Iris pigment epithelial cell (primary cell): Measurements from ENCODE around the gene SYDE1.

Source experiments
- DNase-seq: peaks from one replicate; pipeline ENCODE4 v3.0.0-alpha.2; 2011; ENCODE audit warnings: low read depth

SYDE1 gene

DNA sequence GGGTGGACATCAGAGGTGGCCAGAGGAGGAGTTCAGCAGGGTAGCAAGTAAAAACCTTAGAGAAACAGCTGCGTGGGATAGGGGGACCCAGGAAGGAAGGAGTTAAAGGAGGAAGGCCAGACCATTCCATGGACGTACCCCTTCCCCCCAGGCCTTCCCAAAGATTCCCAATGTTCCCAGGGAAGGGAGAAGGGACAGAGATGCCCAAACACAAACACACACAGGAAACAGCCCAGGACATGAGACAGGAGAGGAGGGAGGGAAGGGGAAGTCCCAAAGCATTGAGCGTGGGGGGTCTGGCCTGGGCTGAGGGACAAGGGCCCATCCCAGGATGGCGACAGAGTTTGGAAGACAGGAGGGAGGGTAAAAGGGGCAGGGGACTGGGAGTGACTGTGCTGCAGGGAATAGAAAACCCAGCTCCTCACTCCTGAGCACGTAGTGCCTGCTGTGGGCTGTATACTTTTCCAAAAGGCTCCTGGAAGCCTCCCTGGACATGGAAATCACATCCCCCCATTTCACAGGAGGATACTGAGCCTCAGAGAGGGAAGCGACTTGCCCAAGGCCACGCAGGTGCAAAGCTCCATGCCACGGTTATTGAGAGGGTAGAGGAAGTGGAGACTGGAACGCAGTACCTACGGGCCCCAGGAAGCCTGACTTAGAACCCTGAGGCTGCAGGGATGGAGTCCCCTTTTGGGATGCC, 1.1 kb downstream of the SYDE1 start:
- no peak for DNase-seq

DNA sequence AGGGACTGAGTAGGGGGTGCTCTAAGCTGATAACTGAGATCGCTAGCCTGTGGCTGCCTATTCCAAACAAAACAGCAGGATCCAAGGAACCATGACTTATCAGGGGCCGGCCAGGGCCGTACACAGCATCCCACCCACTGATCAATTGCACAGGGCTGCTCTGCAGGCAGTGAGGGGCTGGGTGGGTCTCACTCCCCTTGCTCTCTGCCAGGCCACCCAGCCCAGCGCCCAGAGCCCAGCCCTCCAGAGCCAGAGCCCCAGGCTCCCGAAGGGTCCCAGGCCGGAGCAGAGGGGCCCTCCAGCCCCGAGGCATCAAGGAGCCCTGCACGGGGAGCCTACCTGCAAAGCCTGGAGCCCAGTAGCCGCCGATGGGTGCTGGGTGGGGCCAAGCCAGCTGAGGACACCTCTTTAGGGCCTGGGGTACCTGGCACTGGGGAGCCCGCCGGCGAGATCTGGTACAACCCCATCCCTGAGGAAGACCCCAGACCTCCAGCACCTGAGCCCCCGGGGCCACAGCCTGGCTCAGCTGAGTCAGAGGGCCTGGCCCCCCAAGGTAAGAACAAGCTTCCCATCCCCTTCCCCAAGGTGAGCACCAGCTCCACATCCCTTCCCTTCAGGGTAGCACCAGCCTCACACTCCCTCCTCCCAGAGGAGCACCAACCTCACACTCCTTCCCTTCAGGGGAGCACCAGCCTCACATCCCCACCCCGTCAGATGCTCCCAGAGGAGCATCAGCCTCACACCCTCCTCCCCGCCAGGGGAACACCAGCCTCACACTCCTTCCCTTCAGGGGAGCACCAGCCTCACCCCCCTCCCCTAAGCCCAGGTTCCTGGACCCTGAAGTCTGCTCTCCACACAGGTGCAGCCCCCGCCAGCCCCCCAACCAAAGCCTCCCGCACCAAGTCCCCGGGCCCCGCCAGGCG, 1.9 kb downstream of the SYDE1 start:
- DNase-seq, result no peak

DNA sequence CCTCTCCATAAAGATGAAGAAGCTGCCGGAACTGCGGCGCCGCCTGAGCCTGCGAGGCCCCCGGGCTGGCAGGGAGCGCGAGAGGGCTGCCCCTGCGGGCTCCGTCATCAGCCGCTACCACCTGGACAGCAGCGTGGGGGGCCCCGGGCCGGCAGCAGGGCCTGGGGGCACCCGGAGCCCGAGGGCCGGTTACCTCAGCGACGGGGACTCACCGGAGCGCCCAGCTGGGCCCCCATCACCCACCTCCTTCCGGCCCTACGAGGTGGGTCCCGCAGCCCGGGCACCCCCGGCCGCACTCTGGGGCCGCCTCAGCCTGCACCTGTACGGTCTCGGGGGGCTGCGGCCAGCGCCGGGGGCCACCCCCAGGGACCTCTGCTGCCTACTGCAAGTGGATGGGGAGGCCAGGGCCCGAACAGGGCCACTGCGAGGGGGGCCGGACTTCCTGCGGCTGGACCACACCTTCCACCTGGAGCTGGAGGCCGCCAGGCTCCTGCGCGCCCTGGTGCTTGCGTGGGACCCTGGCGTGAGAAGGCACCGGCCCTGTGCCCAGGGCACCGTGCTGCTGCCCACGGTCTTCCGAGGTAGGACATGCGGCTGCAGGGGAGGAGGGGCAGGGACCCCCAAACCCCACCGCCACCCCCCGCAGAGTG, 2.7 kb downstream of the SYDE1 start:
- no peak for DNase-seq

DNA sequence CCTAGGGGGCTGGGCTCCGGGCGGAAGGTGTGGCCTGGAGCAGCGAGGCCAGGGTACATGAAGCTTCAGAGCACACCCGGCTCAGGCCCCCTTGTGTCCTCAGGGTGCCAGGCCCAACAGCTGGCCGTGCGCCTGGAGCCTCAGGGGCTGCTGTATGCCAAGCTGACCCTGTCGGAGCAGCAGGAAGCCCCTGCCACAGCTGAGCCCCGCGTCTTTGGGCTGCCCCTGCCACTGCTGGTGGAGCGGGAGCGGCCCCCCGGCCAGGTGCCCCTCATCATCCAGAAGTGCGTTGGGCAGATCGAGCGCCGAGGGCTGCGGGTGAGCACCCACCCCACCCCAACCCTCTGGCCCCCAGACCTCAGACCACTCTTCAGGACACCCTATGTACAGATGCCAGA, 3.2 kb downstream of the SYDE1 start:
- DNase-seq, result no peak

DNA sequence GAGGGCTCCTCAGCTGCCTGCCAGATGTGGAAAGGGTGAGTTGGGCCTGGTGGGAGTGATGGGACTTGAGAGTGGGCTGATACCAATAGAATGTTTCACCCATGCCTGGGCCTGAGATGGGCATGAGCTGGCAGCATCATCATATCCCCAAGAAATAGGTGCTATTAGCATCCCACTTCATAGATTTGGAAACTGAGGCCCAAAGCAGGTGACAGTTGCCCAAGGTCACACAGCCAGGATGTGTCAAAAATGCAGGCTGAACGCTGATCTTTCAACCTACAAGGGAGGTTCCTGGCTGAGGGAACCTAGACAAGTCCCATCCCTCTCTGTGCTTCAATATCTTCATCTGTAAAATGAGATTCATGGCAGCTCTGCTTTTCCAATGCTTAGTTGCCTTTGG, 4.6 kb downstream of the SYDE1 start:
- DNase-seq, result no peak

DNA sequence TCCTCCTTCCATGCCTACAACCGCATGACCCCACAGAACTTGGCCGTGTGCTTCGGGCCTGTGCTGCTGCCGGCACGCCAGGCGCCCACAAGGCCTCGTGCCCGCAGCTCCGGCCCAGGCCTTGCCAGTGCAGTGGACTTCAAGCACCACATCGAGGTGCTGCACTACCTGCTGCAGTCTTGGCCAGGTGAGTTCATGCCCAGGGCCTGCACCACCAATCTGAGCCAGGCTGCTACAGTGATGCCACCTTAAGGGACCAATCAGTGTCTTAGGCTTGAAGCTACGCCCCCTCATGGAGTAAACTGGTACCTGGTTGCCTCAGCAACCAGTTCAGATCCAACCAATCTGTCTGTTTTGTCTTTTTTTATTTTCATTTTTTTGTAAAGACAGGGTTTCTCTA, 5.2 kb downstream of the SYDE1 start:
- DNase-seq, result no peak

DNA sequence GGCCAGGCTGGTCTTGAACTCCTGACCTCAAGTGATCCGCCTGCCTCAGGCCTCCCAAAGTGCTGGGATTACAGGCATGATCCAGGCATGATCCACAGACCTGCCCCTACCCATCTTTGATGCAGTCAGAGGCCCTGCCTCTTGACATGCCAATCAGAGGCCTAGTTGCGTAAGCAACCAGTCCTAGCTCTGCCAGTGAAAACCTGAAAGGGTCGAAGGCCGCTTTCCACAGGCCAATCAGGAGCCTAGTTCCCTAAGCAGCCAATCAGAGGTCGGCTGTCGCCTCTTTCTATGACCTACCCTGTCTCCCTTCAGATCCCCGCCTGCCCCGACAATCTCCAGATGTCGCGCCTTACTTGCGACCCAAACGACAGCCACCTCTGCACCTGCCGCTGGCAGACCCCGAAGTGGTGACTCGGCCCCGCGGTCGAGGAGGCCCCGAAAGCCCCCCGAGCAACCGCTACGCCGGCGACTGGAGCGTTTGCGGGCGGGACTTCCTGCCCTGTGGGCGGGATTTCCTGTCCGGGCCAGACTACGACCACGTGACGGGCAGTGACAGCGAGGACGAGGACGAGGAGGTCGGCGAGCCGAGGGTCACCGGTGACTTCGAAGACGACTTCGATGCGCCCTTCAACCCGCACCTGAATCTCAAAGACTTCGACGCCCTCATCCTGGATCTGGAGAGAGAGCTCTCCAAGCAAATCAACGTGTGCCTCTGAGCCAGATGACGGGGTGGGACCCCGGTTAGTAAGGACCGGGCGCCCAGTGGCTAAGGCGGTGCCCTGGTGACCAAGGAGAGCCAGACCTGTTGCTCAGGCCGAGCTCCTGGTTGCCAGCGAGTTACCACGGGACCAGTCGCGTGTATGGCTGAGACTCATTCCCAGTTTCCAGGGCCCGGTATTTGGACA, 6.3 kb downstream of the SYDE1 start:
- DNase-seq, result no peak

DNA sequence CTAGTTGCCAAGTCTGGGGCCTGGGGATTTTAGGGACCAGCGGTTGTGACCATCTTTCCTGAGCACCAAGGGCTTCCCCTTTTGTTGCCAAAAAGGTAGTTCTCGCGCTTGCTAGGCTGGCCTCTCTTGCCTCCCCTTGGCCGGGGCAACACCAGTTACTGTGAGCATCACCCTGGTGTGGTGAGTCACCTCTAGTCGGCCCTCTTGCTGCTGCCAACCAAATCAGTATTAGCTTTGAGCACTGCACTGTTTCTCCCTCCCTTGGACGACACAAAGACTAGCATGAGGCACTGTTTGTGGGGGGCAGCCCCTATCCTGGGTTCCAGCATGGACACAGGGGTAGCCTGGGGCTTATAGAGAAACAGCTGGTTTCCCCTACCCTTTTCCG, 6.9 kb downstream of the SYDE1 start:
- peak; percentile 67 for DNase-seq

DNA sequence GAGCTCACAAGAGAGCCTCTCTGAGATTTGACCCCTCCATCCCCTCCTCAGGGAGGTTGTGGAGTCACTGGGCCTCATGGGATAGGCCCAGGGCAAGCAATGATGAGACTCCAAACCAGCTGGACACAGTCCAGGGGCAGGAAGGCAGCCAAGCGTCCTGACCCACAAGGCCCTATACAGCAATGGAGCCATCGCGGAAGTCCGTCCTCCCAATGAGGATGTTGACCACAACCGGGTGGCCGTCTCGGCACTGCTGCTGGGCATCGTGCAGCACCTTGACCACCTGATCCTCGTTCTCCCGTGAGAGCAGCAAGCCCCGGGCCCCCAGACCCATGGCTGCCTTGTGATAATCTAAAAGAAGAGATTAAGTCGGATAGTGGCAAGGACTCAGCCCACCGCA, 7.9 kb downstream of the SYDE1 start:
- DNase-seq, result peak; percentile 76

DNA sequence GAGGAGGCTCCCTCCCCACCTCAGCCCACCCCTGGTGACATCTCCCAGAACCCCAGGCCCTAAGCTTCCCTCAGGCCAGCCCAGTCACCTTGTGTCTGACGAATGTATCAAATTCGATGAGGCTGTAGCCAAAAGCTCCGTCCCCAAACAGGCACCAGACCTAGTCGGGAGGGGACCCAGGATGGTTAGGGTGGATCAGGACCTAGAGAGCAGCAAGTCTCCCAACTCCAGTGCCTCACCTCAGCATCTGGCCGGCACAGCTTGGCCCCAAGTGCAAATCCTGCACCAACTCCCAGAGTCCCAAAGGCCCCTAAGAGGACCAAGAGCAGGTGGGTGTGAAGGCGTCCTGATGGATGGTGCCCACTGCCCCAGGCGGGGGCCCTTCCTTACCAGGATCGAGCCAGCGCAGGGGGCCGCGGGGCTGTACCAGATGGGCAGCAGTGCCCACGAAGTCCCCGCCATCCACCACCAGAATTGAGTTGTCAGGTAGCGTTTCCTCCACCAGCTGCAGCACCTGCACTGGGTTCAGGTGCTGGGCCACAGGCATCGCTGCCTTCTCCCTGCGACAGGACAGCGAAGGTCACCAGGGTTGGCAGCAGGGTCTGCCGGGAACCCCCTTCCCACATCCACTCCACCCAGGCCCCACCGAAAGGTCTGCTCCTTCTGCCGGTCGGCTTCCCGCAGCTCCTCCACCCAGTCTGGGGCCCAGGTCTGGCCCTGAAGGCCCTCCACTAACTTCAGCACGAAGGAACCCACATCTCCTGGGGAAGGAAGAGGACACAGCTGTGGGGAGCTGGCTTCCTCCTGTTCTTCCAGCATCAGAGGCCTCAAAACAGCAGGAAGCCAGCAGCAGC, 8.8 kb downstream of the SYDE1 start:
- DNase-seq, result no peak

DNA sequence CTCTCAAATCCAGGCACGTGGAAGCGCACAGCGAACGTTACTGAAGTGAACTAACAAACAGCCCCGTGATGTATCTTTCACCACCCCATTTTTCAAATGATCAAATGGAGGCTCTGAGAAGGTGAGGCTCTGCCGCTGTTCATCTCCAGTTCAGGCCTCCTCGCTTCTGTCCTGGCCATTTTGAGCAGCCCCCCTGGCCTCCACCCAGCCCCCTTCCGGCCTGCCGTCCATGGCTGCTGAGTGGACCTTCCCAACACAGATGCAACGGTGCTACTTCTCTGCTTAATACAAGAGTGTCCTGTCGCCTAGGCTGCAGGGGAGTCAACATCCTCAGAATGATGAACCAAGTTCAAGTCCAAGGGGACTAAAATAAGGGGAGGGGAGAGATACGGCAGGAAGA, 9.7 kb downstream of the SYDE1 start:
- no peak for DNase-seq

DNA sequence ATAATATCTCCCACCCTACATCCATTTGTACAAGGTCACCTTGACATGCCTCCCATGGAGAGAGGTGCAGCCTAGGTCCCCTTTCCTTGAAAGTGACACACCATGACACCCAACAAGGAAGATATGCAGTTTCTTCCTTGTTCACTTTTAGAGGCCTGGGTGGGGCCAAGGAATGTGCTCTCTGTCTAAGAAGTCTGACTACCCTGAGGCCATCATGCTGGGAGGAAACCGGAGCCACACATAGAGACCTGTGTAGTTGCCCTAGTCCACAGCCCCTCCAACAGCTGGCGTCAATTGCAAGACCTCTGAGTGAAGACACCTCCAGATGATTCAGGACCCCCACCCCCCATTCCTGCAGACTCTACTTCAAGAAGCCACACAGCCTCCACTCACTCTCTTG, 11.0 kb downstream of the SYDE1 start:
- DNase-seq, result no peak

DNA sequence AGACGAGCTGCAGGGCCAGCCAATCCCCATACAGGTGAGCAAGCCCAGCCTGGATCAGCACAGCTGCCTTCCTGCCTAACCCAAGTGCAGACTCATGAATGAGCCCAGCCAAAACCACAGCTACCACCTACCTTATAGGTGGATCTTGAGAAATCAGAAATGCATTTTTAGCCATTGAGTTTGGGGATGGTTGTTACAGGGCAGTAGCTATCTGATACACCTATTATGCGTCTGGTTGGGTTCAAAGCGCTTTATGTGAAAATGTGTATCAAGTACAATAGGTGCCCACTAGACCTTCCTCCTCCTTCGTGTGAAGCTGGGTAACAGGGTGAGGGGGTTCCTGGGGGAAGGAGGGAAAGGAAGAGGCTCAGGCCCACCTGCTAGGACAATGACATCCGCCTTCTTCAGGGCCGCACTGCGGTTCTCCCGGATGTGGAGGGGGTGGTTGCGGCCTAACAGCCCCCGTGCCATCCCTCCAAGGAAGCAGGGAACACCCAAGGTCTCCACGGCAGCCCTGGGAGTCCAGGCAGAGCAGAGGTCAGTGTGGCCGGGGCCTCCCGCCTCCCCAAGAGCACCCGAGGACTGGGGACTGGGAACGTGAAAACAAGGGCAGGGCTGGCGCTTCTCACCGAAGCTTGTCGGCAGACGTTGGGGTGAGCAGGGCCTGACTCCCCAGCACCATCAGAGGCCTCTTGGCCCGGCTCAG, 11.7 kb downstream of the SYDE1 start:
- no peak for DNase-seq

DNA sequence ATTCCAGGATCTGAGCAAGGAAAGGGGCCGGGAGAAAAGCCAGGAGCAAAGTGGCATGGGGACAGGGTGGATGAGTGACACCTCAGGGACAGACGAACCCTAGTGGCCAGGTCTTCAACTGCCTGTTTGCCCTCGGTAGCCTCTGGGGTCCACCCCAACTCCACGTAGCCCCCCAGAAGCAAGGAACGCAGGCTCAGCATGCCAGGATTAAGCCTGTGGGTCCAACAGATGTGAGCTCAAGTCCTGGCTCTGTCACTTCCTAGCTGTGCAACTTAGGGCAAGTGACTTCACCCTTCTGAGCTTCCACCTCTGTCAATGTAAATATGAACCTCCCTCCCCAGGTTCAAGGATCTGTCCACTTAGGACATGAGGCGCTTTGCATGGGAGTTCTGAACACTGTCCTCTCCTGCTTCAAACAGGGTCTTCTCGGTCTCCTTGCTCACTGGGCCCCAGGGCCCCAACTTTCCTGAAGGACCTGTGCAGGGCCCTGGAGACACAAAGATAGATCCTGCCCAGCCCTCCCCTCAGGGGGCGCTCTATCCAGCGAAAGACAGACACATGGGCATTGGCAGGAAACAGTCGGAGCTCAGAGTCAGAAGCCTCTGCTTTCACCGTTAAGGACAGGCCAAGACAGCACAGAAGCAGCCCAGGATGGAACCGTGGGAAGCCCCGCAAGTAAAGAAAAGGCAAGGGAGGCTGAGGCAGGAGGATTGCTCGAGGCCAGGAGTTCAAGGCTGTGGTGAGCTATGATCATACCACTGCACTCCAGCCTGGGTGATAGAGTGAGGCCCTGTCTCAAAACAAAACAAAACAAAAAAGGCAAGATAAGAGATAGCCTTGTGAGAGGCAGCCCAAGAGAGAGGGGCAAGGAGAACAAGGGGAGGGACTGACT, 13.2 kb downstream of the SYDE1 start:
- DNase-seq, result no peak

DNA sequence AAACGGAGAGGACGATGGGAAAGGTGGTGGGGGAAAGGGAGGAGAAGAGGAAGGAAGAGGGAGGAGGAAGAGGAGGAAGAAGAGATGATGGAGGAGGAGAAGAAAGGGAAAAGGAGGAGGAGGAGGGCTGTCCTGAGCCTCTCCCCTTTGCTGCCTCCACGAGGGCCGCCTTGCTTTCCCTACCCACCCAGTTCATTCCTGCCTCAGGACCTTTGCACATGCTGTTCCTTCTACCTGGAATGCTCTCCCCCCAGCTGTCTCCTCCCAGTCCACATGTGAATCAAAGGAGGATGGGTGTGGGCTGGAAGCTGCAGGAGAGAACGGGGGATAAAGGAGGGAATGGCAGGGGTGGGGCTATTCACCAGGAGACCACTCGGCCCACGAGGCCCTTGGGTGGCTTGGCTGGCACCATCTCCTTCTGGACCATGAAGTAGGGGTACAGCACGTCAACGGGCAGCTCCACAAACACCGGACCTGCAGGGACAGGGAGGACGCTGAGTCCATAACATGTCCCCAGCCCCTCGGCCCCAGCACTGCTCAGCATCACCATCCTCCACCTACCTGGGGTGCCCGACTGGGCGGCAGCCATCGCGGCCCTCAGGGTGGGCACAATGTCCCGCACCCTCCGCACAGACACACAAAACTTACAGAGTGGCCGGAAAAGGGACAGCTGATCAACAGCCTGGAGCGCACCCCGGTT, 15.3 kb downstream of the SYDE1 start:
- no peak for DNase-seq

DNA sequence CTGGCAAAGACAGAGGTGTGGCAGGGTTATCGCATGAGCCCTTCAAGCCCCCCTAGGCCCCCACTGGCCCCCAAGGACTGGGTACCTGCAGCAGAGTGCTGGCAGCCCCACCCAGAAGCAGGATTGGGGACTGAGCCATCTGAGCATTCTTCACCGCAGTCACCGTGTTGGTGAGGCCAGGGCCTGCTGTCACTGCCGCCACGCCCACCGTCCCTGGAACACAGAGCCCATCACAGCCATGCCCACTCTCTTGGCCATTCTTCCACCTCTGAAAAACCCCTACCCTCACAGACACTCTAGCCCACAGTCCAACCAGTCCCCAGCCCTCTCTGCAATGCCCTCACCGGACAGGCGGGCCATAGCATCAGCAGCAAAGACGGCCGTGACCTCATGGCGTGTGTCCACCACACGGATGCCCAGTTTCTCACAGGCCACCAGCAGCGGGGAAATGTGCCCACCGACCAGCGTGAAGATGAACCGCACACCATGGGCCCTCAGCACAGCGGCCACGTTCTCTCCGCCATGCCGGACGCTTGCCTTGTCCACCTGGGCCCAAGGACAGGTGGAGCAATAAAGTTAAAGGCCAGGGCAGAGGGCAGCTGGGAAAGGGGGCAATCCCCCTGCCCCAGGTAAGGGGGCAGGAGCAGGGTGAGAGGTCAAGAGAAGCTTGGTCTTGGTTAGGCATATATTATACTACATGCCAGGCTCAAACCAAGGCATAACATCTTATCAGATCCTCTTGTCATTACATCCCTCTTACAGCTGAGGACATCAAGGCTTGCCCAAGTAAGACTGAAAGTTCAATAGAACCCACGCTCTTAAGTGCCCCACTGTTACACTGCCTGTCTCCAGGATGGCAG, 16.1 kb downstream of the SYDE1 start:
- no peak for DNase-seq

DNA sequence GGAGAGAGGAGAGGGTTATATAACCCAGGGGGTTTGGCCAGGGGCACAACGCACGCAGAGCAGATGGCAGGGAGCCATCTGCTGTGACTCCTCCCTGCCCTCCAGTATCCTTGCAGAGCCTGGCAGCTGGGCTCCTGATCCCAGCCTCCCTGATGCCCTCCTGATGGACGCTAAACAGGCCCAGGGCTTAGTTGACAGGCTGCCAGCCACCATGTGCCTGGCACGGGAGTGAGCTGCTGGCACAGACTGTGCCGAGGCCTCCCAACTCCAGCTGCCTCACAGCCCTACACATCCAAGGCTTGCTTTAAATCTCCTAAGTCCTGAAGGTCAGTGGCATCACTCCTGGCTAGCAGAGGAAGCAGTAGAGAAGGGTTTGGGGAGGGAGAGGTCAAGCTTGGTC, 16.7 kb downstream of the SYDE1 start:
- DNase-seq, result no peak
